HEK293 (cell line): Measurements from ENCODE around the gene LARGE1.

Experiments used
- REPIN1 ChIP-seq: fragments of 450-650 bp; formaldehyde crosslinking; IDR thresholded peaks from 2 replicates; pipeline ENCODE4 v1.5.1; 2017; ENCODE audit warnings: missing biosample characterization, missing genetic modification characterization, low read depth
- YY2 ChIP-seq: fragments of 450-650 bp; formaldehyde crosslinking; IDR thresholded peaks from 2 replicates; pipeline ENCODE4 v1.5.1; 2016; ENCODE audit warnings: missing biosample characterization, missing genetic modification characterization
- ZNF292 ChIP-seq: fragments of 450-650 bp; formaldehyde crosslinking; IDR thresholded peaks from 2 replicates; pipeline ENCODE4 v1.5.1; 2016; ENCODE audit warnings: low read depth, missing biosample characterization, missing genetic modification characterization, borderline replicate concordance
- ZNF830 ChIP-seq: fragments of 450-650 bp; IDR thresholded peaks from 2 replicates; pipeline ENCODE4 v1.5.0; 2018; ENCODE audit warnings: missing biosample characterization, missing genetic modification characterization, low read depth, mild to moderate bottlenecking, moderate library complexity
- TF ChIP-seq, protein P1 (sequence below): fragments of 450-650 bp; formaldehyde crosslinking; IDR thresholded peaks from 2 replicates; pipeline ENCODE4 v1.5.1; 2016; ENCODE audit warnings: missing biosample characterization, missing genetic modification characterization
- TF ChIP-seq, protein P2 (sequence below): fragments of 450-650 bp; formaldehyde crosslinking; IDR thresholded peaks from 2 replicates; pipeline ENCODE4 v1.5.1; 2016; ENCODE audit warnings: missing biosample characterization, missing genetic modification characterization

DNA sequence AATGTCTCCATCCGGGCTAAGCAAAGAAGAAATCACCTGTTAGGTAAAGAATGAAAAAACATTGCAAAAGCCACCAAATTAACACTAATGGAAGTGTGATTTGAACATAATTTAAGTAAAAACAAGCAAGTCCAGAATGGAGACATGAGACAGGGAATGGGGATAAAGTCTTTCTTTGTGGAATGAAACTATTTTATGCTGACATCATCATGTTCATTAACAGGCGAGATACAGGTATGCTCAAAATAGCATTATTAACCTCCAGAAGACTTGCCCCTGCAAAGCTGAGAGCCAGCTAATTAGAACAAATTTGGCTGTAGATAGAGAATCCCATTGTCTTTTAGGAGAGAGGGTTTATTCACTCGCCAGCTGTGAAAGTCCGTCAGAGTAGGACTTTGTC, 4.9 kb upstream of the LARGE1 start:
- TF ChIP-seq REPIN1 (tag by site-specific recombination) (no peak), YY2 (tag by site-specific recombination) (no peak), ZNF830 (tag by site-specific recombination) (no peak), ZNF292 (no peak)
- TF ChIP-seq, protein P1, sequence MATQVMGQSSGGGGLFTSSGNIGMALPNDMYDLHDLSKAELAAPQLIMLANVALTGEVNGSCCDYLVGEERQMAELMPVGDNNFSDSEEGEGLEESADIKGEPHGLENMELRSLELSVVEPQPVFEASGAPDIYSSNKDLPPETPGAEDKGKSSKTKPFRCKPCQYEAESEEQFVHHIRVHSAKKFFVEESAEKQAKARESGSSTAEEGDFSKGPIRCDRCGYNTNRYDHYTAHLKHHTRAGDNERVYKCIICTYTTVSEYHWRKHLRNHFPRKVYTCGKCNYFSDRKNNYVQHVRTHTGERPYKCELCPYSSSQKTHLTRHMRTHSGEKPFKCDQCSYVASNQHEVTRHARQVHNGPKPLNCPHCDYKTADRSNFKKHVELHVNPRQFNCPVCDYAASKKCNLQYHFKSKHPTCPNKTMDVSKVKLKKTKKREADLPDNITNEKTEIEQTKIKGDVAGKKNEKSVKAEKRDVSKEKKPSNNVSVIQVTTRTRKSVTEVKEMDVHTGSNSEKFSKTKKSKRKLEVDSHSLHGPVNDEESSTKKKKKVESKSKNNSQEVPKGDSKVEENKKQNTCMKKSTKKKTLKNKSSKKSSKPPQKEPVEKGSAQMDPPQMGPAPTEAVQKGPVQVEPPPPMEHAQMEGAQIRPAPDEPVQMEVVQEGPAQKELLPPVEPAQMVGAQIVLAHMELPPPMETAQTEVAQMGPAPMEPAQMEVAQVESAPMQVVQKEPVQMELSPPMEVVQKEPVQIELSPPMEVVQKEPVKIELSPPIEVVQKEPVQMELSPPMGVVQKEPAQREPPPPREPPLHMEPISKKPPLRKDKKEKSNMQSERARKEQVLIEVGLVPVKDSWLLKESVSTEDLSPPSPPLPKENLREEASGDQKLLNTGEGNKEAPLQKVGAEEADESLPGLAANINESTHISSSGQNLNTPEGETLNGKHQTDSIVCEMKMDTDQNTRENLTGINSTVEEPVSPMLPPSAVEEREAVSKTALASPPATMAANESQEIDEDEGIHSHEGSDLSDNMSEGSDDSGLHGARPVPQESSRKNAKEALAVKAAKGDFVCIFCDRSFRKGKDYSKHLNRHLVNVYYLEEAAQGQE (tag by site-specific recombination): no peak
- TF ChIP-seq, protein P2, sequence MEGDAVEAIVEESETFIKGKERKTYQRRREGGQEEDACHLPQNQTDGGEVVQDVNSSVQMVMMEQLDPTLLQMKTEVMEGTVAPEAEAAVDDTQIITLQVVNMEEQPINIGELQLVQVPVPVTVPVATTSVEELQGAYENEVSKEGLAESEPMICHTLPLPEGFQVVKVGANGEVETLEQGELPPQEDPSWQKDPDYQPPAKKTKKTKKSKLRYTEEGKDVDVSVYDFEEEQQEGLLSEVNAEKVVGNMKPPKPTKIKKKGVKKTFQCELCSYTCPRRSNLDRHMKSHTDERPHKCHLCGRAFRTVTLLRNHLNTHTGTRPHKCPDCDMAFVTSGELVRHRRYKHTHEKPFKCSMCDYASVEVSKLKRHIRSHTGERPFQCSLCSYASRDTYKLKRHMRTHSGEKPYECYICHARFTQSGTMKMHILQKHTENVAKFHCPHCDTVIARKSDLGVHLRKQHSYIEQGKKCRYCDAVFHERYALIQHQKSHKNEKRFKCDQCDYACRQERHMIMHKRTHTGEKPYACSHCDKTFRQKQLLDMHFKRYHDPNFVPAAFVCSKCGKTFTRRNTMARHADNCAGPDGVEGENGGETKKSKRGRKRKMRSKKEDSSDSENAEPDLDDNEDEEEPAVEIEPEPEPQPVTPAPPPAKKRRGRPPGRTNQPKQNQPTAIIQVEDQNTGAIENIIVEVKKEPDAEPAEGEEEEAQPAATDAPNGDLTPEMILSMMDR (tag by site-specific recombination): no peak
